ENCODE measurements around the gene LRRC37B. TPM values are rescaled to one million over a fixed set of nuclear protein-coding genes. Genes with fewer than 3 reads are reported as not detected.
A peak's percentile ranks its signal among the peaks of the same experiment; 100 is the strongest.
"Not testable (repeated sequence)": the region's sequence is repeated elsewhere in the genome, so short reads cannot be mapped to it uniquely, and the experiment has no call there.

LRRC37B gene
- total RNA-seq, 1 experiment from 2014 or later: 19.1 TPM

GRCh38 chr17:31967648-31968047 is 39.5 kb upstream of the LRRC37B start:
- no peak overlapping the region for H3K14ac ChIP-seq (ENCODE audit: insufficient read depth, low read length)
- no CpG with 5 or more reads among the region's 3 CpGs for WGBS (ENCODE audit: extremely low coverage, insufficient read length, low lambda C conversion rate)
- no peak overlapping the region for H4K91ac ChIP-seq (ENCODE audit: insufficient read length, low read depth, low read length)
- Mint-ChIP-seq H3K27me3 (ENCODE audit: low read depth) (no peaks in the 10 kb centered on the region), H3K27ac (peak overlapping the region in 1 of 3 experiments; percentile 55; a peak in 1 of 7 replicates), H3K9me3 (no peaks in the 10 kb centered on the region), H3K36me3 (ENCODE audit: insufficient read depth in 1 of 3, low read depth in 3 of 3) (peaks cover 17 to 70% (median 40%) of the 10 kb centered on the region in 3 experiments; a peak in 6 of 7 replicates), H3K4me1 (no peaks in the 10 kb centered on the region), H3K4me3 (no peak overlapping the region)
- no peak overlapping the region for H4K8ac ChIP-seq (replicated peaks; ENCODE audit: insufficient read length, low read depth, low read length)
- H3K79me1 ChIP-seq (ENCODE audit: insufficient read depth, low read depth, low read length, poor library complexity, severe bottlenecking): no peaks in the 10 kb centered on the region
- H2BK5ac ChIP-seq (ENCODE audit: insufficient read length, low read length): no peak overlapping the region
- DNase-seq: no peak
- no peak overlapping the region for H3K9ac ChIP-seq (ENCODE audit: extremely low read depth, insufficient read length, low read length)
- H3K23ac ChIP-seq (ENCODE audit: insufficient read length, low read depth, low read length): no peak overlapping the region
- no peak overlapping the region for H4K5ac ChIP-seq (ENCODE audit: insufficient read length, low read depth, low read length)
- H2BK120ac ChIP-seq (ENCODE audit: low read depth, low read length, poor library complexity, severe bottlenecking): no peak overlapping the region
- no peaks in the 10 kb centered on the region for H3K9me3 ChIP-seq (ENCODE audit: control insufficient read depth, low read depth, low read length)
- H3K4ac ChIP-seq (ENCODE audit: low read depth, low read length): no peak overlapping the region
- no peak overlapping the region for H2BK12ac ChIP-seq (ENCODE audit: insufficient read length, low read depth, low read length)
- no peak overlapping the region for H2AK5ac ChIP-seq (ENCODE audit: insufficient read length, low read length)
- no peak overlapping the region for H3K27ac ChIP-seq (ENCODE audit: insufficient read length, low read depth, low read length)
- no peak overlapping the region for H2AFZ ChIP-seq (ENCODE audit: low read length)
- no peaks in the 10 kb centered on the region for H3K79me2 ChIP-seq (ENCODE audit: insufficient read depth, low read length)
- no peaks in the 10 kb centered on the region for H4K20me1 ChIP-seq (ENCODE audit: control insufficient read depth, insufficient read depth, insufficient read length)
- no peak overlapping the region for H3K56ac ChIP-seq (ENCODE audit: insufficient read length, low read depth, low read length)
- H3K23me2 ChIP-seq (ENCODE audit: insufficient read length, low read depth, low read length, poor library complexity, severe bottlenecking): no peaks in the 10 kb centered on the region
- no peak overlapping the region for H3K4me2 ChIP-seq (ENCODE audit: insufficient read depth, insufficient read length, low read length)
- TF ChIP-seq, protein P1, sequence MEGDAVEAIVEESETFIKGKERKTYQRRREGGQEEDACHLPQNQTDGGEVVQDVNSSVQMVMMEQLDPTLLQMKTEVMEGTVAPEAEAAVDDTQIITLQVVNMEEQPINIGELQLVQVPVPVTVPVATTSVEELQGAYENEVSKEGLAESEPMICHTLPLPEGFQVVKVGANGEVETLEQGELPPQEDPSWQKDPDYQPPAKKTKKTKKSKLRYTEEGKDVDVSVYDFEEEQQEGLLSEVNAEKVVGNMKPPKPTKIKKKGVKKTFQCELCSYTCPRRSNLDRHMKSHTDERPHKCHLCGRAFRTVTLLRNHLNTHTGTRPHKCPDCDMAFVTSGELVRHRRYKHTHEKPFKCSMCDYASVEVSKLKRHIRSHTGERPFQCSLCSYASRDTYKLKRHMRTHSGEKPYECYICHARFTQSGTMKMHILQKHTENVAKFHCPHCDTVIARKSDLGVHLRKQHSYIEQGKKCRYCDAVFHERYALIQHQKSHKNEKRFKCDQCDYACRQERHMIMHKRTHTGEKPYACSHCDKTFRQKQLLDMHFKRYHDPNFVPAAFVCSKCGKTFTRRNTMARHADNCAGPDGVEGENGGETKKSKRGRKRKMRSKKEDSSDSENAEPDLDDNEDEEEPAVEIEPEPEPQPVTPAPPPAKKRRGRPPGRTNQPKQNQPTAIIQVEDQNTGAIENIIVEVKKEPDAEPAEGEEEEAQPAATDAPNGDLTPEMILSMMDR (conservative IDR thresholded peaks at IDR 0.05): no peak
- no peak overlapping the region for H2BK20ac ChIP-seq (ENCODE audit: low read depth, low read length, poor library complexity, severe bottlenecking)
- H2BK15ac ChIP-seq (ENCODE audit: low read depth, low read length): no peak overlapping the region
- no peaks in the 10 kb centered on the region for H3K27me3 ChIP-seq (ENCODE audit: insufficient read depth, low read length)
- no peaks in the 10 kb centered on the region for H3K4me1 ChIP-seq (ENCODE audit: insufficient read depth, low read length)
- H3K18ac ChIP-seq (ENCODE audit: insufficient read length, low read depth, low read length): no peak overlapping the region
- no peak overlapping the region for H3T11ph ChIP-seq (ENCODE audit: low read length)

- not testable (repeated sequence) for H3K79me1 ChIP-seq (ENCODE audit: insufficient read depth, low read depth, low read length, poor library complexity, severe bottlenecking); H3K79me2 ChIP-seq (ENCODE audit: insufficient read depth, low read length); H3K9ac ChIP-seq (ENCODE audit: extremely low read depth, insufficient read length, low read length); H3K4me2 ChIP-seq (ENCODE audit: insufficient read depth, insufficient read length, low read length); H3K23ac ChIP-seq (ENCODE audit: insufficient read length, low read depth, low read length); H4K20me1 ChIP-seq (ENCODE audit: control insufficient read depth, insufficient read depth, insufficient read length); H3K27ac Mint-ChIP-seq; H2AFZ ChIP-seq (ENCODE audit: low read length); H4K91ac ChIP-seq (ENCODE audit: insufficient read length, low read depth, low read length); H2AK5ac ChIP-seq (ENCODE audit: insufficient read length, low read length); H3K4me1 ChIP-seq (ENCODE audit: insufficient read depth, low read length); H3K9me3 ChIP-seq (ENCODE audit: control insufficient read depth, low read depth, low read length); H2BK15ac ChIP-seq (ENCODE audit: low read depth, low read length); H2BK5ac ChIP-seq (ENCODE audit: insufficient read length, low read length); H3K56ac ChIP-seq (ENCODE audit: insufficient read length, low read depth, low read length); H2BK20ac ChIP-seq (ENCODE audit: low read depth, low read length, poor library complexity, severe bottlenecking); H3K4me1 Mint-ChIP-seq; H3K9me3 Mint-ChIP-seq; H3K4me3 Mint-ChIP-seq; H2BK12ac ChIP-seq (ENCODE audit: insufficient read length, low read depth, low read length); H3K27me3 Mint-ChIP-seq (ENCODE audit: low read depth); H3K18ac ChIP-seq (ENCODE audit: insufficient read length, low read depth, low read length); H3K27ac ChIP-seq (ENCODE audit: insufficient read length, low read depth, low read length); H3K27me3 ChIP-seq (ENCODE audit: insufficient read depth, low read length); H3K23me2 ChIP-seq (ENCODE audit: insufficient read length, low read depth, low read length, poor library complexity, severe bottlenecking); H4K5ac ChIP-seq (ENCODE audit: insufficient read length, low read depth, low read length); DNase-seq; H2BK120ac ChIP-seq (ENCODE audit: low read depth, low read length, poor library complexity, severe bottlenecking); H3K4ac ChIP-seq (ENCODE audit: low read depth, low read length); H4K8ac ChIP-seq (replicated peaks; ENCODE audit: insufficient read length, low read depth, low read length); H3T11ph ChIP-seq (ENCODE audit: low read length); H3K14ac ChIP-seq (ENCODE audit: insufficient read depth, low read length)
- no CpG with 5 or more reads among the region's 5 CpGs for WGBS (ENCODE audit: extremely low coverage, insufficient read length, low lambda C conversion rate)
- H3K36me3 Mint-ChIP-seq (ENCODE audit: insufficient read depth in 1 of 3, low read depth in 3 of 3): peaks cover 12 to 61% (median 36%) of the 10 kb centered on the region in 3 experiments; a peak in 6 of 7 replicates
Observed at GRCh38 chr17:31970416-31970815, 36.8 kb upstream of the LRRC37B start.

Data from H9 (cell line).